Brain microvascular endothelial cell (primary cell): Measurements from ENCODE around the gene DDX24.

ENCODE experiments used
- DNase-seq: peaks from one replicate; pipeline ENCODE4 v3.0.0-alpha.2; 2020
- H3K27ac ChIP-seq: fragments of 250-450 bp; sonication (Bioruptor Pico); 2 replicates; pipeline ENCODE4 v1.5.1; 2020; ENCODE audit warnings: mild to moderate bottlenecking, moderate library complexity
- H3K27me3 ChIP-seq: fragments of 250-450 bp; sonication (Bioruptor Pico); replicated peaks from 2 replicates; pipeline ENCODE4 v1.5.1; 2020; ENCODE audit warnings: mild to moderate bottlenecking
- H3K36me3 ChIP-seq: fragments of 250-450 bp; sonication (Bioruptor Pico); replicated peaks from 2 replicates; pipeline ENCODE4 v1.5.1; 2020; ENCODE audit warnings: mild to moderate bottlenecking
- H3K4me3 ChIP-seq: 2 replicates; pipeline ENCODE4 v1.5.1; 2011; ENCODE audit warnings: low read depth, mild to moderate bottlenecking, control low read depth, low read length, moderate library complexity
- CTCF ChIP-seq: IDR thresholded peaks from 2 replicates; pipeline ENCODE4 v1.5.1; 2011; ENCODE audit warnings: low read depth, mild to moderate bottlenecking, moderate library complexity, low read length, control low read depth, inconsistent platforms; ENCODE audit errors: missing control alignments
- in situ Hi-C: cut with HindIII; loops from 2 replicates; pipeline ENCODE4 v1.10.0; 2017; ENCODE audit warnings: low sequenced_read_pairs, low pct_ligation_motif_present

Gene DDX24

GRCh38 chr14:94058128-94058673 lies 22.8 kb downstream of the DDX24 start:
- in situ Hi-C loops = no loop called here
- H3K27ac ChIP-seq = no peak overlapping the region
- no peak for TF ChIP-seq CTCF
- no peak for DNase-seq
- H3K4me3 ChIP-seq = no peak overlapping the region
- H3K36me3 ChIP-seq = peaks cover 55% of the 10 kb centered on the region
- H3K27me3 ChIP-seq = no peaks in the 10 kb centered on the region

GRCh38 chr14:94056579-94057308 lies 24.3 kb downstream of the DDX24 start:
- peak; percentile 25 for DNase-seq
- H3K4me3 ChIP-seq = no peak overlapping the region
- no peak for TF ChIP-seq CTCF
- peaks cover 65% of the 10 kb centered on the region for H3K36me3 ChIP-seq
- in situ Hi-C loops = no loop called here
- H3K27me3 ChIP-seq = no peaks in the 10 kb centered on the region
- H3K27ac ChIP-seq = no peak overlapping the region

- no peak overlapping the region for H3K4me3 ChIP-seq
- no peak for TF ChIP-seq CTCF
- DNase-seq = no peak
- in situ Hi-C loops = no loop called here
- H3K36me3 ChIP-seq = peaks cover 62% of the 10 kb centered on the region
- H3K27ac ChIP-seq = no peak overlapping the region
- no peaks in the 10 kb centered on the region for H3K27me3 ChIP-seq
Measured at GRCh38 chr14:94054936-94055335, 26.1 kb downstream of the DDX24 start.

- H3K36me3 ChIP-seq = peaks cover 63% of the 10 kb centered on the region
- H3K27me3 ChIP-seq = no peaks in the 10 kb centered on the region
- no peak overlapping the region for H3K27ac ChIP-seq
- DNase-seq = no peak
- TF ChIP-seq CTCF = no peak
- H3K4me3 ChIP-seq = no peak overlapping the region
- in situ Hi-C loops = no loop called here
Measured at GRCh38 chr14:94054401-94054800, 26.6 kb downstream of the DDX24 start.

- in situ Hi-C loops = no loop called here
- TF ChIP-seq CTCF = no peak
- H3K27me3 ChIP-seq = no peaks in the 10 kb centered on the region
- peaks cover 60% of the 10 kb centered on the region for H3K36me3 ChIP-seq
- DNase-seq = no peak
- H3K4me3 ChIP-seq = no peak overlapping the region
- no peak overlapping the region for H3K27ac ChIP-seq
Measured at GRCh38 chr14:94052662-94053061, 28.3 kb downstream of the DDX24 start.
